Neutrophil (primary cell): Measurements from ENCODE around the gene PLEKHN1.

ENCODE experiments used
- H3K27ac ChIP-seq: fragments of 200-600 bp; sonication (generic); 2 replicates; pipeline ENCODE4 v1.5.1; 2016; ENCODE audit warnings: mild to moderate bottlenecking, moderate library complexity
- H3K27me3 ChIP-seq: fragments of 200-600 bp; sonication (generic); 2 replicates; pipeline ENCODE4 v1.6.0; 2016; ENCODE audit warnings: mild to moderate bottlenecking
- H3K36me3 ChIP-seq: fragments of 200-600 bp; sonication (generic); 2 replicates; pipeline ENCODE4 v1.5.1; 2017
- H3K4me1 ChIP-seq, 2 experiments: fragments of 200-600 bp in 1 of 2; sonication (generic) in 1 of 2; 1 replicate in 1 of 2; 2 replicates in 1 of 2; pipeline versions ENCODE4 v1.5.1 to v1.6.1; 2013 to 2016; ENCODE audit warnings: low read depth in 1 of 2, low read length in 1 of 2, mild to moderate bottlenecking in 1 of 2, moderate library complexity in 1 of 2; ENCODE audit not compliant: control insufficient read depth in 1 of 2, insufficient read depth in 1 of 2
- H3K4me3 ChIP-seq, 2 experiments: fragments of 200-600 bp in 1 of 2; sonication (generic) in 1 of 2; 1 replicate in 1 of 2; 2 replicates in 1 of 2; pipeline ENCODE4 v1.5.1; 2013 to 2016; ENCODE audit warnings: low read depth in 1 of 2, low read length in 1 of 2, mild to moderate bottlenecking in 1 of 2, moderate library complexity in 1 of 2
- H3K9me3 ChIP-seq: fragments of 200-600 bp; sonication (generic); 2 replicates; pipeline ENCODE4 v1.5.1; 2016
- TF ChIP-seq, protein P1 (sequence below): fragments of 200-600 bp; sonication (generic); IDR thresholded peaks from 2 replicates; pipeline ENCODE4 v1.5.1; 2016; ENCODE audit warnings: antibody characterized with exemption

Gene PLEKHN1

DNA sequence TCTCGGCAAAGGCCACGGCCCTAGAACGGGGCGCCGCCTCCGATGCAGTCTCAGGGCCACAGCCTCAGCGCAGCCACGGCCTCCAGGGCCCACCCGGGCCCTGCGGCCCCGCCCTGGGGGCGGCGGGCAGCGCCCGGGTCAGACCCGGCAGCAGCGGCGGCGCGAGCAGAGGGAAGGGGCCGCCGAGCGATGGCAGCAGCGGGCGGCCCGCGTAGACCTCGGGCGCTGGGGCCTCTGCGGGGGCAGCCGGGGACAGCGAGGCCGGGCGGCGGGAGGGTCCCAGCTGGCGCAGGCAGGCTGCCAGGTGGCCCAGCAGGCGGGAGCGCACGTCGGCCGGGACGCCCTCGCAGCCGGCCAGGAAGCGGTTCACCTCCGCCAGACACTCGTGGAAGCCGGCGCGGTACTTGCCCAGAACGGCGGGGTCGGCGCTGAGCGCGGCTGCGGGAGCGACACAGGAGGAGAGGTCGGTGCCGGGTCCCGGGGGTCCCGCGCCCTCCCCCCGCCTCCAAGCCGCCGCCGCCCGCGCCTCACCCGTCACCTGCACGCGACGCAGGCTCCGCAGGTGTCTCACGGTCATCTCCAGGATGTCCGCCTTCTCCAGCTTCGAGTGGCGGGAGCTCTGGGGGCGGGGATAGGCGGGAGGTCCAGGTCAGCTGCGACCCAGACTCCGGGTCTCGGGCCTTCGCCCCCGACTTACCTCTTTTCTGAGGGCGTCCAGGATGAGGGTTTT is 32.9 kb downstream of the PLEKHN1 start:
- peaks cover 100% of the 10 kb centered on the region for H3K27me3 ChIP-seq
- H3K36me3 ChIP-seq, result no peaks in the 10 kb centered on the region
- H3K4me3 ChIP-seq, result peak overlapping the region in 1 of 2 experiments; percentile 29
- H3K4me1 ChIP-seq, result peaks cover 23 to 39% of the 10 kb centered on the region in 2 experiments
- TF ChIP-seq, protein P1, sequence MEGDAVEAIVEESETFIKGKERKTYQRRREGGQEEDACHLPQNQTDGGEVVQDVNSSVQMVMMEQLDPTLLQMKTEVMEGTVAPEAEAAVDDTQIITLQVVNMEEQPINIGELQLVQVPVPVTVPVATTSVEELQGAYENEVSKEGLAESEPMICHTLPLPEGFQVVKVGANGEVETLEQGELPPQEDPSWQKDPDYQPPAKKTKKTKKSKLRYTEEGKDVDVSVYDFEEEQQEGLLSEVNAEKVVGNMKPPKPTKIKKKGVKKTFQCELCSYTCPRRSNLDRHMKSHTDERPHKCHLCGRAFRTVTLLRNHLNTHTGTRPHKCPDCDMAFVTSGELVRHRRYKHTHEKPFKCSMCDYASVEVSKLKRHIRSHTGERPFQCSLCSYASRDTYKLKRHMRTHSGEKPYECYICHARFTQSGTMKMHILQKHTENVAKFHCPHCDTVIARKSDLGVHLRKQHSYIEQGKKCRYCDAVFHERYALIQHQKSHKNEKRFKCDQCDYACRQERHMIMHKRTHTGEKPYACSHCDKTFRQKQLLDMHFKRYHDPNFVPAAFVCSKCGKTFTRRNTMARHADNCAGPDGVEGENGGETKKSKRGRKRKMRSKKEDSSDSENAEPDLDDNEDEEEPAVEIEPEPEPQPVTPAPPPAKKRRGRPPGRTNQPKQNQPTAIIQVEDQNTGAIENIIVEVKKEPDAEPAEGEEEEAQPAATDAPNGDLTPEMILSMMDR, result no peak
- H3K27ac ChIP-seq, result no peak overlapping the region
- H3K9me3 ChIP-seq, result no peaks in the 10 kb centered on the region

DNA sequence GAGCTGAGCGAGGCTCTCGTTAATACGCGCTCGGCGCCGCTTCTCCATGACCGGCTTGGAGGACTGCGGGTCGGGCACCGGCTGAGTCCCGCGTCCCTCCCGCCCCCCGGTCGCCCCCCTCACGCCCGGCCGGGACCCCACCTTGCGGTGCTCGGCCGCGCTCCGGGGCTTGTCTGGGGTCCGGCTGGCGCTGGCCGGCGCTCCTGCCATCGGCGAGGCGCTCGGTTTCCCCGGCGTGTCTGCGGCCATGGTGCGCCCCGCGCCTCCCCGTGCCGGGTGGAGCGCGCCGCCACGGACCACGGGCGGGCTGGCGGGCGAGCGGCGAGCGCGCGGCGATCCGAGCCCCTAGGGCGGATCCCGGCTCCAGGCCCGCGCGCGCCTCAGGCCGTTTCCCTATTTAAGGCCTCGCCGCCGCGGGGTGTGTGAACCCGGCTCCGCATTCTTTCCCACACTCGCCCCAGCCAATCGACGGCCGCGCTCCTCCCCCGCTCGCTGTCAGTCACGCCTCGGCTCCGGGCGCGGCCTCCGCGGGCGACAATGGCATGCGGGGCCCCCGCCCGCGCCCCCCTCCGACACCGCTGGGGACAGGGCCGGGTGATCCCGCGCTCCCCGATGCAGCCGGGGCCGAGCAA is 33.6 kb downstream of the PLEKHN1 start, which contains the start of gene HES4:
Gene HES4 (minus strand): TSS at position 373 of the 632 bp plus-strand sequence. CDS start 124 bp downstream, at position 249.
- Histone ChIP-seq H3K4me3 (peak within 1 kb of the TSS; percentile 34 to 50), H3K36me3 (no peaks in the 10 kb centered on the region), H3K27ac (no peak within 1 kb of the TSS), H3K9me3 (no peaks in the 10 kb centered on the region), H3K27me3 (peaks cover 100% of the 10 kb centered on the region), H3K4me1 (peaks cover 23 to 39% of the 10 kb centered on the region in 2 experiments)
- TF ChIP-seq, protein P1, result no peak

DNA sequence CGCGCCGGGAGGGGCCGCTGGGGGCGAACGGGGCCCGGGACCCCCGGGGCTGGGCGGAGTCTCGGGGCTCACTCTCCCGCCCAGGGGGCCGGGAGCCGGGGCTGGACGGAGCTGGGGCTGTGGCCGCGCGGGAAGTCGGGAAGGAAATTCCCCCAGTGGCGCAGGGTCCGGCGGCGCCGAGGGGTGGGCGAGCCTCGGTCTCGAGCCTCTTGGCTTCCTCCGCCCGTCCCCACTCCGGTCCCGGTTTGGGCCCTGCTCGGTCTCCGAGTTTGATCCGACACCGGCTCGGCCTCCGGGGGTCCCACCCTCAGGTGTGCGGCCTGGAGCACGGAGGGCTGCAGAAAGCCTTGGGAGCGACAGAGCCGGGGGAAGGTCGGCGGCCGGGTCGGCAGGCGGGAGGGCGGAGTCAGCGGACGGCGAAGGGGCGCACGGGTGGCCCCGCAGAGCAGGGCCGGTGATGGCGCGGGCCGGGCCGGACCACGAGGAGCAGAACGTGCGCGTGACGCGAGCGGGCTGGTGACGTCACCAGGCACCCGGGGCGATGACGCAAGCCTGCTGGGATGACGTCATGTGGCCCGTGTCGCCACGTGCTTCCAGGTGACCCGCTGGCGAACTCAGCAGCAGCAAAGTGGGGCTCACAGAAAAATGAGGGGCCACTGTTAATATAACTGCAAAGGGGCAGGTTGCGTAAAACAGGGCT is 34.2 kb downstream of the PLEKHN1 start:
- peaks cover 23 to 39% of the 10 kb centered on the region in 2 experiments for H3K4me1 ChIP-seq
- H3K36me3 ChIP-seq, result no peaks in the 10 kb centered on the region
- TF ChIP-seq, protein P1, result no peak
- H3K27me3 ChIP-seq, result peaks cover 100% of the 10 kb centered on the region
- H3K4me3 ChIP-seq, result peak overlapping the region; percentile 34 to 50
- no peak overlapping the region for H3K27ac ChIP-seq
- H3K9me3 ChIP-seq, result no peaks in the 10 kb centered on the region

- H3K9me3 ChIP-seq, result no peaks in the 10 kb centered on the region
- peak overlapping the region; percentile 34 to 50 for H3K4me3 ChIP-seq
- no peak overlapping the region for H3K27ac ChIP-seq
- TF ChIP-seq, protein P1, result no peak
- H3K36me3 ChIP-seq, result no peaks in the 10 kb centered on the region
- peaks cover 23 to 39% of the 10 kb centered on the region in 2 experiments for H3K4me1 ChIP-seq
- H3K27me3 ChIP-seq, result peaks cover 100% of the 10 kb centered on the region
These were observed 34.9 kb downstream of the PLEKHN1 start for GRCh38 chr1:1001057-1001783.
